Upper lobe of right lung (tissue), 1 donor: Measurements from ENCODE around the gene ANKLE1. TPM values are rescaled to one million over a fixed set of nuclear protein-coding genes. Genes with fewer than 3 reads are reported as not detected.

ENCODE experiments used
- ATAC-seq: fragments of 200-7000 bp; cut with Tn5 transposase; one replicate; pipeline ENCODE4 v1.9.1; 2020; ENCODE audit warnings: mild to moderate bottlenecking, moderate library complexity
- DNase-seq: peaks from one replicate; pipeline ENCODE4 v3.0.0-alpha.2; 2020
- H3K27ac ChIP-seq: fragments of 200-600 bp; one replicate; pipeline ENCODE4 v1.8.0; 2022
- H3K27me3 ChIP-seq: fragments of 200-600 bp; one replicate; pipeline ENCODE4 v1.8.0; 2022; ENCODE audit warnings: mild to moderate bottlenecking
- H3K36me3 ChIP-seq: fragments of 200-600 bp; one replicate; pipeline ENCODE4 v1.8.0; 2022
- H3K4me1 ChIP-seq: fragments of 200-600 bp; one replicate; pipeline ENCODE4 v1.8.0; 2022
- H3K4me3 ChIP-seq: fragments of 200-600 bp; one replicate; pipeline ENCODE4 v1.8.0; 2022; ENCODE audit warnings: mild to moderate bottlenecking
- H3K9me3 ChIP-seq: fragments of 200-600 bp; one replicate; pipeline ENCODE4 v1.8.0; 2022
- CTCF ChIP-seq: fragments of 200-600 bp; IDR thresholded peaks from one replicate; pipeline ENCODE4 v1.8.0; 2022; ENCODE audit warnings: antibody characterized with exemption
- intact Hi-C: fragments of 100-400 bp; cut with DNase I; formaldehyde crosslinking; loops from one replicate; pipeline ENCODE4 v1.11.0; 2022
- long read RNA-seq: library from polyadenylated mRNA; unstranded; transcript quantifications from one replicate; pipeline ENCODE4 v2.0.0, GENCODE V29; 2021
- total RNA-seq: library from RNA; stranded (reverse); fragmentation: NEBNext Ultra II Directional; extraction: Animal tissue kit (Norgen Biotek cat#: 25700); gene quantifications from one replicate; pipeline ENCODE4 v1.2.1, GENCODE V29; 2021
- donor health status: DM: no; HTN: yes; CAD: no; lungs with severe emphysema.

The ANKLE1 gene
- 0.64 TPM for total RNA-seq
- long read RNA-seq, partial matches to known transcripts: 1 of 1 reads
- long read RNA-seq, other reads (novel, unspliced or antisense): 0 of 1 reads

- intact Hi-C loops: loop anchor here (2.0 to 5.0 kb wide), 2 partner anchors 77 to 214 kb away; no protein-coding TSS in a partner anchor
- DNase-seq (no peak), ATAC-seq (peak; percentile 43)
- Histone ChIP-seq H3K36me3 (peaks cover 16% of the 10 kb centered on the region), H3K4me1 (peaks cover 16% of the 10 kb centered on the region), H3K4me3 (peak within 1 kb of the TSS; percentile 40), H3K9me3 (no peaks in the 10 kb centered on the region), H3K27me3 (peaks cover 18% of the 10 kb centered on the region), H3K27ac (no peak within 1 kb of the TSS)
- no peak for TF ChIP-seq CTCF
These were observed at the start of gene ANKLE1 for GRCh38 chr19:17281391-17282304. TSS of gene ANKLE1 (plus strand) at chr19:17281901. CDS start at chr19:17281921, 20 bp downstream.

- no peak for ATAC-seq
- no peaks in the 10 kb centered on the region for H3K27me3 ChIP-seq
- peaks cover 32% of the 10 kb centered on the region for H3K36me3 ChIP-seq
- peaks cover 18% of the 10 kb centered on the region for H3K4me1 ChIP-seq
- intact Hi-C loops: no loop called here
- H3K27ac ChIP-seq: no peak overlapping the region
- H3K9me3 ChIP-seq: no peaks in the 10 kb centered on the region
- no peak for DNase-seq
- no peak overlapping the region for H3K4me3 ChIP-seq
- no peak for TF ChIP-seq CTCF
These were observed 49.4 kb upstream of the ANKLE1 start for GRCh38 chr19:17232258-17232657.

DNA sequence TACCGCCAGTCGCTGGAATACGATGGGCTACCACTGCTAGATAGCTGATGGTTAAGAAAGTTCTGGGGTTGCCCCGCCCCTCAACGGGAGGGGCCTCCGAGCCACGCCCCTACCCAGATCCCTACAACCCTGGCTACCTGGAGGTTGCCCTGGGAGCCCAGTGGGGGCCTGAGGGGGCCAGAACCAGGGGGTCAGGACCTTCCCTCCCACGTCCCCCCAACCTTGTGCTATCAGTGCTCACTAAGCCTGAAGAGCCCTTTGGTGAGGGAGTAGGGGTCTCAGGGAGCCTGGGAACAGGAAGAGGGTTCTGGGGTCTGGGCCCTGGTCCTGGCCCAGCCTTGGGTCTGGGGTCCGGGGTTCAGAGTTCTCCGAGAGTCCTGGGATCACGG lies 46.8 kb upstream of the ANKLE1 start:
- H3K27ac ChIP-seq: peak overlapping the region; percentile 42
- no peak for TF ChIP-seq CTCF
- peak overlapping the region; percentile 56 for H3K4me3 ChIP-seq
- ATAC-seq (peak; percentile 76), DNase-seq (no peak)
- H3K4me1 ChIP-seq: peaks cover 18% of the 10 kb centered on the region
- intact Hi-C loops: no loop called here
- H3K36me3 ChIP-seq: peaks cover 45% of the 10 kb centered on the region
- no peaks in the 10 kb centered on the region for H3K27me3 ChIP-seq
- no peaks in the 10 kb centered on the region for H3K9me3 ChIP-seq

- Histone ChIP-seq H3K36me3 (peaks cover 45% of the 10 kb centered on the region), H3K4me3 (peak overlapping the region; percentile 56), H3K4me1 (peaks cover 18% of the 10 kb centered on the region), H3K27ac (peak overlapping the region; percentile 42), H3K27me3 (no peaks in the 10 kb centered on the region), H3K9me3 (no peaks in the 10 kb centered on the region)
- TF ChIP-seq CTCF: peak; percentile 52
- ATAC-seq (peak; percentile 91), DNase-seq (peak; percentile 87)
- intact Hi-C loops: no loop called here
These were observed 46.3 kb upstream of the ANKLE1 start for GRCh38 chr19:17235300-17235970.

DNA sequence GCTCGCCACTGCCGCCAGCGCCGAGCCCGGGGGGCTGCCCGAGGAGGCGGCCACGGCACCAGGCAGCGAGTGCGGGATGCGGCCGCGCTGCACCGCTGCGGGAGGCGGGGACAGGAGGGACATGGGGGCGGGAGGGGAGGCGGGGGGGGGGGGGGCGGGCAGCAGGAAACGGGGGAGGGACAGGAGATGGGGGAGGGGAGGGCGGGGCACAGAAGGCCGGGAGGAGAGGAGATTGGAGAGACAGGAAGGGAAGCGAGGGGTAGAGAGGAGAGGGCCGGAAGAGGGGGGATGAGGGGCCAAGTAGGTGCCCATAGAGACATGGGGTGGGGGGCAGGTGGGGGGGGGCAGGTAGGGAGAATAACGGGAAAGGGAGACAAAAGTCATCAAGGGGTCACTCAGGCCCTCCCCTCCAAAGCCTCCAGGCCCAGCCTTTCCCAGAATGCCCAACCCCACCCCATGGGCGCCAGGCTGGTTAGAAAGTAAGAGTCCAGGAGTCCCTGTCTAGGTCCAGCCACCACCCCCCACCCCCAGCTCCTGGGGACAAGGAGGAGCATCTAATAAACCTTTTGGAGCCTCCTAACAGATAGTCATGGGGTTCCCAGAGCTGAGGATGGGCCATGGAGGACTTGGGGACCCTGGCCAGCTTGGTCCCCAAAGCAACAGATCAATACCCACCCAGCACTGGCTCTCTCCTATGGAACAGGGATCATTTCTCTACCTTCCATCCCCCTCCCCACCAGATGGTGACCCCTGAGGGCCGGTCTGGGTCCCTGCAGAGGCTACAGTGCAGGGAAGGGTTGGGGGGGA lies 45.5 kb upstream of the ANKLE1 start:
- Histone ChIP-seq H3K9me3 (no peaks in the 10 kb centered on the region), H3K4me1 (peaks cover 18% of the 10 kb centered on the region), H3K4me3 (peak overlapping the region; percentile 56), H3K36me3 (peaks cover 39% of the 10 kb centered on the region), H3K27ac (peak overlapping the region; percentile 65), H3K27me3 (no peaks in the 10 kb centered on the region)
- ATAC-seq: no peak
- TF ChIP-seq CTCF: no peak
- intact Hi-C loops: no loop called here
- DNase-seq: no peak
